ENCODE data around the gene VAMP5. TPM values are rescaled to one million over a fixed set of nuclear protein-coding genes. Genes with fewer than 3 reads are reported as not detected.

VAMP5 gene
- total and polyA plus RNA-seq, 10 of the 15 experiments (the other 5 are each of a cell fraction or from before 2014, with no cell fraction given), result 3.8 to 52.7 (median 24.1) TPM

DNA sequence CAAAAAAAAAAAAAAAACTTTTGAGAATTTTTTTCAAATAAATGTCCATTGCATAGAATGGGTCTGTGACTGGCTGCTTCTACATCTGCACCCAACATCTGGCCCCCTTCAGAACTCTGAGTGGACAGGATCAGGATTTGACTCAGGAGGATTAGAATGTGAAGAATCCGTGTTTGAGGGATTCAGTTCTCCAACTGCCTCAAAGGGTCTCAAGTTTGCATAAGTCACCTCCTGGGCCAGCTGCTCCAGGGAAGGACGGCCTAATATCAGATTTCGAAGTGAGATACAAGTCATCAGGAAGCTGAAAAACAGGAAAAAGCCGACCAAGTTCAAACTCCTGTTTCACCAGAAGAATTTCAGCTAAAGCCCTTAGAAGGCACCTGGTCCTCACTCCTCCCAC lies 34.4 kb upstream of the VAMP5 start:
- no peak overlapping the region for H3K27ac ChIP-seq (ENCODE audit: control insufficient read depth, insufficient read depth)
- BruUV-seq (replicated peaks), result no TSS peak
- no peak for DNase-seq (ENCODE audit: low read depth, low spot score)
- no peak for FAIRE-seq
- POLR2A ChIA-PET, result interaction anchor here (0.9 to 2.8 kb wide), 5 partner anchors 8 to 130 kb away, joined by 3 to 14 read pairs (median 10); partner anchors contain the start of genes GGCX and SH2D6
- RAD21 ChIA-PET (ENCODE audit: unreplicated experiment), result interaction anchor here (0.7 to 7.7 kb wide), 8 partner anchors 8 to 159 kb away, joined by 3 to 179 read pairs (median 9); partner anchors contain the start of genes MAT2A, RNF181 and SH2D6
- H3K4me3 ChIP-seq, result no peak overlapping the region
- CTCF ChIA-PET, result interaction anchor here (0.9 to 10.4 kb wide), 10 partner anchors 10 to 251 kb away, joined by 3 to 336 read pairs (median 4); partner anchors contain the start of genes MAT2A, RNF181 and SH2D6
- H3K27me3 ChIP-seq (replicated peaks in 1 of 2; ENCODE audit: control insufficient read depth in 2 of 2, insufficient read depth in 2 of 2, low read length in 1 of 2), result no peaks in the 10 kb centered on the region
- H2AFZ ChIP-seq (ENCODE audit: control insufficient read depth, low read depth, low read length), result no peak overlapping the region
- 83% methylated on average over 4 of the region's 4 CpGs for WGBS (ENCODE audit: insufficient coverage, insufficient replicate concordance, low lambda C conversion rate, missing lambda C conversion rate)
- H3K9ac ChIP-seq (ENCODE audit: control insufficient read depth, insufficient read depth, low read length), result no peak overlapping the region
- no peaks in the 10 kb centered on the region for H3K9me3 ChIP-seq (replicated peaks; ENCODE audit: control insufficient read depth, insufficient read depth, low read length)
- no peaks in the 10 kb centered on the region for H4K20me1 ChIP-seq (ENCODE audit: control insufficient read depth, insufficient read depth)
- H3K4me2 ChIP-seq (ENCODE audit: control insufficient read depth, insufficient read depth), result no peak overlapping the region
- SMC1A ChIA-PET (ENCODE audit: uncharacterized antibody, unreplicated experiment), result interaction anchor here (0.6 to 6.3 kb wide), 10 partner anchors 10 to 533 kb away, joined by 3 to 201 read pairs (median 13); partner anchors contain the start of genes GGCX, MAT2A and SH2D6
- H3K4me1 ChIP-seq (ENCODE audit: control insufficient read depth, insufficient read depth, low read length), result no peaks in the 10 kb centered on the region
- TF ChIP-seq ATF7 (IDR thresholded peaks at IDR 0.05; ENCODE audit: low read depth), result no peak
- TF ChIP-seq HSF1 (IDR thresholded peaks at IDR 0.05; ENCODE audit: low read depth, low read length), result no peak
- TF ChIP-seq MTA3 (IDR thresholded peaks at IDR 0.05; ENCODE audit: borderline replicate concordance, low read length), result no peak
- no peak for TF ChIP-seq MYB (IDR thresholded peaks at IDR 0.05; ENCODE audit: borderline replicate concordance, low read depth, low read length)
- no peak for TF ChIP-seq ZZZ3 (IDR thresholded peaks at IDR 0.05; ENCODE audit: control insufficient read depth, insufficient read length, low read depth)
- H3K79me2 ChIP-seq (ENCODE audit: control insufficient read depth, insufficient read depth, low read length), result no peaks in the 10 kb centered on the region
- intact Hi-C loops (cut with micrococcal nuclease; ENCODE audit: unreplicated experiment), result loop anchor here (5.0 kb wide), 2 partner anchors 223 to 248 kb away; partner anchors contain the start of gene TGOLN2
- H3K36me3 ChIP-seq (ENCODE audit: control insufficient read depth in 2 of 2, insufficient read depth in 2 of 2, low read length in 1 of 2), result peaks cover 9 to 23% of the 10 kb centered on the region in 2 experiments
- in situ Hi-C loops (cut with MboI), result no loop called here
- no peak for ATAC-seq

Data from GM12878 (cell line).